ENCODE results near the gene TCP11.
"Not testable (repeated sequence)": the region's sequence is repeated elsewhere in the genome, so short reads cannot be mapped to it uniquely, and the experiment has no call there.

Gene TCP11

DNA sequence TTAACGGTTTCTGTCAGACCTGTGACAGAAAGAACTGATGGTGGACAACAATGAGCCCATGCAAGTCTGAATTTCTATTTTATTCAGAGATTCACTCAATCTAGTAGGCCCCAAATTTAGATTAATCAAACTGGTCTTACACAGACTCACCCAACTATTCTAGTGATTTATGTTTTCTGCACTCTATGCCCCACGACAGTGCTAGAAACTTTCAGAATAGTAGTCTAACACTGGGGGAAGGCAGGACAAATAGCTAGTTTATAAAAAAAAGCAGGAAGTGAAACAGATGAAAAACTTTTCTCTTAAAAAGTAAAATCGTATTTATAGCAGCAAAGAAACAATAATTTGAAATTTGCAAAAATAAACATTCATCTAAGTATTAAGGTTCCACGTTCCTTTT lies 5.0 kb downstream of the TCP11 start:
- Histone ChIP-seq H3K36me3 (ENCODE audit: insufficient read depth, low read length) (no peaks in the 10 kb centered on the region), H3K4me3 (no peak overlapping the region), H3K9ac (ENCODE audit: insufficient read length) (no peak overlapping the region), H3K27ac (no peak overlapping the region), H3K9me3 (ENCODE audit: low read depth, low read length) (no peaks in the 10 kb centered on the region)
- DNase-seq (ENCODE audit: low read depth, low spot score) = no peak
- no peak for TF ChIP-seq FOXP2 (optimal IDR thresholded peaks at IDR 0.05; ENCODE audit: control extremely low read depth, extremely low read length, insufficient read depth)
- no peak for TF ChIP-seq POLR2AphosphoS5 (IDR thresholded peaks at IDR 0.05; ENCODE audit: borderline replicate concordance, low read depth, low read length)
- TF ChIP-seq EZH2 (IDR thresholded peaks at IDR 0.05) = no peak

DNA sequence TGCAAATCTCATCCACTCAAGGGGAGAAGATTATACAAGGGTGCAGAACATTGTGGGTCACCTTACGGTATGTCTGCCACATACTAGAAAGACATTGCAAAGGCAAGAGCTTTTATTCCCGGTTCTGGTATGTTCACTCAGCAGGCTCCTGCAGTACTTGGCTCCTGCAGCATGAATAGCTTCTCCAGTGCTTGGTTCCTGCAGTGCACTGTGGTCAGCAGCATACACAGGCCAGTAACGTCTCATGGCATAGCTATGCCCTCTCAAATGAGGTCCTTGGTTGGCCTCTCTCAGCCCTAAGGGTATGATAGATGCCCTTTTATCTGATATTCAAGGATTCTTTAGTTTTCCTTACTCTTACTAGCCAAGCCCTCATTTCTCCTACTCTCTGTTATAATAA lies 12.6 kb downstream of the TCP11 start:
- TF ChIP-seq FOXP2 (optimal IDR thresholded peaks at IDR 0.05; ENCODE audit: control extremely low read depth, extremely low read length, insufficient read depth) (no peak), EZH2 (IDR thresholded peaks at IDR 0.05) (no peak), POLR2AphosphoS5 (IDR thresholded peaks at IDR 0.05; ENCODE audit: borderline replicate concordance, low read depth, low read length) (no peak)
- no peak for DNase-seq (ENCODE audit: low read depth, low spot score)
- no peak overlapping the region for H3K27ac ChIP-seq

DNA sequence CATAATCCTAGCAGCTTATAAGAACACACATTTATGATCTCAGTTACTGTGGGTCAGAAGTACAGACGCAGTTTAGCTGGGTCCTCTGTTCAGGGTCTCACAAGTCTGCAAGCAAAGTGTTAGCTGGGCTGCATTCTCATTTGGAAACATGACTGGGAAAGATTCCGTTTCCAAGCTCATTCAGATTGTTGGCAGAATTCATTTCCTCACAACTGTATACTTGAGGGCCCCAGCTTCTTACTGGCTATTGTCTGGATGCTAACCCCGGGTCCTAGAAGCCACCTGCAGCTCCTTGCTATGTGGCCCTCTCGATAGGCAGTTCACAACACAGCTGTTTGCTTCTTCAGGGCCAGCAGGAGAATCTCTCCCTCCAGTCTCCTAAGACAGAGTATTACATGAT lies 13.1 kb downstream of the TCP11 start:
- TF ChIP-seq POLR2AphosphoS5 (IDR thresholded peaks at IDR 0.05; ENCODE audit: borderline replicate concordance, low read depth, low read length) (no peak), EZH2 (IDR thresholded peaks at IDR 0.05) (no peak), FOXP2 (optimal IDR thresholded peaks at IDR 0.05; ENCODE audit: control extremely low read depth, extremely low read length, insufficient read depth) (no peak)
- no peak overlapping the region for H3K9ac ChIP-seq (ENCODE audit: insufficient read length)
- DNase-seq (ENCODE audit: low read depth, low spot score) = no peak
- no peak overlapping the region for H3K4me3 ChIP-seq
- H3K27ac ChIP-seq = no peak overlapping the region
- no peaks in the 10 kb centered on the region for H3K36me3 ChIP-seq (ENCODE audit: insufficient read depth, low read length)
- H3K9me3 ChIP-seq (ENCODE audit: low read depth, low read length) = no peaks in the 10 kb centered on the region

More for the DNA sequence above, 12.6 kb downstream of the TCP11 start:
- Histone ChIP-seq H3K4me3 (no peak overlapping the region), H3K9me3 (ENCODE audit: low read depth, low read length) (no peaks in the 10 kb centered on the region), H3K9ac (ENCODE audit: insufficient read length) (no peak overlapping the region), H3K36me3 (ENCODE audit: insufficient read depth, low read length) (no peaks in the 10 kb centered on the region)

DNA sequence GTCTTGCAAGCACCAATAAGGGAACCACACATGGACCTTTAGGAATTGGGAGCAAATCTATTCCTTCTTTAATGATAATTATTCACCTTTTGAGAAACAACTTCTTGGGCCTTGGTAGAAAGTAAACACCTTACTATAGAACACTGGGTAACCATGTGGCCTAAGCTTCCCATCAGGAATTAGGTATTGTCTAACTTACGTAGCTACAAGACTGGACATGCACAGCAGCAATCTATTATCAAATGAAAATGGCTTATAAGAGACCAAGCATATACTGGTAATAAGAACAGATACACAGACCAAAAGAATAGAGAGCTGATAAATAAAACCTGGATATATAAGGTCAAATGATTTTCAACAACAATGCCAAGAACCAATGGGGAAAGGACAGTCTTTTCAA lies 16.8 kb downstream of the TCP11 start:
- Histone ChIP-seq H3K27ac (no peak overlapping the region), H3K9ac (ENCODE audit: insufficient read length) (no peak overlapping the region), H3K4me3 (no peak overlapping the region), H3K36me3 (ENCODE audit: insufficient read depth, low read length) (no peaks in the 10 kb centered on the region), H3K9me3 (ENCODE audit: low read depth, low read length) (no peaks in the 10 kb centered on the region)
- DNase-seq (ENCODE audit: low read depth, low spot score) = no peak
- no peak for TF ChIP-seq FOXP2 (optimal IDR thresholded peaks at IDR 0.05; ENCODE audit: control extremely low read depth, extremely low read length, insufficient read depth)
- no peak for TF ChIP-seq EZH2 (IDR thresholded peaks at IDR 0.05)
- no peak for TF ChIP-seq POLR2AphosphoS5 (IDR thresholded peaks at IDR 0.05; ENCODE audit: borderline replicate concordance, low read depth, low read length)

DNA sequence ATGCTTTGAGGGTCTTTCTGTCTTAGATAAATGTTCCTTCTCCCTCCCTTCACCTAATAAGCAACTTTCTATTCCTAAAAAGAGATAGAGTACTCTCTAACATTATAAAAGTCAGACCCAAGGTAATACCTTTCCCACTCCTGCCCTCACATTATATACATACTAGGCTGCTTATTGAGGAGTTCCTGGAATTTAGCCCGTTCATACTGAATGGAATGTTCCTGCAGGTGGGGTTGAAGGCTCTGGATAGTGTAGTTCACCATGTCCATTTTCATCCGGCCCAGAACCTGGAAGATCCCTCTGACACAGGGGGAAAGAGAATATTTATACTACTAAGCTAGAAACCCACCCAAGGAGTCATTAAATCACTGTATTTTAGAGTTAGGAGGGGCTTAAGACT lies 20.4 kb downstream of the TCP11 start:
- H3K9me3 ChIP-seq (ENCODE audit: low read depth, low read length) = no peaks in the 10 kb centered on the region
- no peak overlapping the region for H3K4me3 ChIP-seq
- no peaks in the 10 kb centered on the region for H3K36me3 ChIP-seq (ENCODE audit: insufficient read depth, low read length)
- TF ChIP-seq POLR2AphosphoS5 (IDR thresholded peaks at IDR 0.05; ENCODE audit: borderline replicate concordance, low read depth, low read length) (no peak), EZH2 (IDR thresholded peaks at IDR 0.05) (no peak), FOXP2 (optimal IDR thresholded peaks at IDR 0.05; ENCODE audit: control extremely low read depth, extremely low read length, insufficient read depth) (no peak)
- no peak for DNase-seq (ENCODE audit: low read depth, low spot score)
- H3K27ac ChIP-seq = no peak overlapping the region
- no peak overlapping the region for H3K9ac ChIP-seq (ENCODE audit: insufficient read length)

DNA sequence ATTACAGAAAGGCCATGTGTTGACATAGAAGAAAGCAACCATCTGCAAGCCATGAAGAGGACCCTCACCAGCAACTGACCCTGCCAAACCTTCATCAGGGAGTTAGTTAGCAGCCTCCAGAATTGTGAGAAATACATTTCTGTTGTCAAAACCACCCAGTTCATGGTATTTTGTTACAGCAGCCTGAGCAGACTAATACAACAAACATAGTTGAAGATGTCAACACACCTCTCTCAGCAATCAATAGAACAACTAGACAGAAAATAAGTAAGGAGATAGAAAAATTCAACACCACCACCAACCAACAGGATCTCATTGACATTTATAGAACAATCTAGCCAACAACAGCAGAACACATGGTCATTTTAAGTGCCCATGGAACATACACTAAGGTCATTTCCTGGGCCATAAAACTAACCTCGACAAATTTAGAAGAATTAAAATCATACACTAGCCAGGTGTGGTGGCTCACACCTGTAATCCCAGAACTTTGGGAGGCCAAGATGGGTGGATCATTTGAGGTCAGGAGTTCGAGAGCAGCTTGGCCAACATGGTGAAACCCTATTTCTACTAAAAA lies 32.7 kb downstream of the TCP11 start:
- H3K27ac ChIP-seq = no peak overlapping the region
- no peak overlapping the region for H3K4me3 ChIP-seq
- TF ChIP-seq POLR2AphosphoS5 (IDR thresholded peaks at IDR 0.05; ENCODE audit: borderline replicate concordance, low read depth, low read length) (no peak), FOXP2 (optimal IDR thresholded peaks at IDR 0.05; ENCODE audit: control extremely low read depth, extremely low read length, insufficient read depth) (no peak), EZH2 (IDR thresholded peaks at IDR 0.05) (no peak)
- no peak for DNase-seq (ENCODE audit: low read depth, low spot score)
- no peaks in the 10 kb centered on the region for H3K36me3 ChIP-seq (ENCODE audit: insufficient read depth, low read length)
- H3K9ac ChIP-seq (ENCODE audit: insufficient read length) = no peak overlapping the region
- H3K9me3 ChIP-seq (ENCODE audit: low read depth, low read length) = no peaks in the 10 kb centered on the region

DNA sequence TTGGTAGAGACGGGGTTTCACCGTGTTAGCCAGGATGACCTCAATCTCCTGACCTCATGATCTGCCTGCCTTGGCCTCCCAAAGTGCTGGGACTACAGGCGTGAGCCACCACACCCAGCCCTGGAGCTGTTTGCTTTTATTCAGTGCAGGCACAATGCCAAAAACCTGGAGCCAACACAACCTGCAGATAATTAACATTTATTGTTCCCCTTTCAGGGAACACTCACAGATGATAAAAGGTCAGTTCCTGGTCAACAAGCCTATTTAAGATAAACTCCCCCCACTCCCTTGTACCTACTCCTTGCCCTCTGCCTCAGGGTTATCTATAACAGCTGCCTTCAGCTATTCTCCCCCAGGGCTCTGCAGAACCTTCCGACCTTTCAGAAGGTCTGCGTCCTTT lies 33.4 kb downstream of the TCP11 start:
- not testable (repeated sequence) for DNase-seq (ENCODE audit: low read depth, low spot score); H3K9ac ChIP-seq (ENCODE audit: insufficient read length); H3K9me3 ChIP-seq (ENCODE audit: low read depth, low read length); H3K27ac ChIP-seq; H3K4me3 ChIP-seq; H3K36me3 ChIP-seq (ENCODE audit: insufficient read depth, low read length)

DNA sequence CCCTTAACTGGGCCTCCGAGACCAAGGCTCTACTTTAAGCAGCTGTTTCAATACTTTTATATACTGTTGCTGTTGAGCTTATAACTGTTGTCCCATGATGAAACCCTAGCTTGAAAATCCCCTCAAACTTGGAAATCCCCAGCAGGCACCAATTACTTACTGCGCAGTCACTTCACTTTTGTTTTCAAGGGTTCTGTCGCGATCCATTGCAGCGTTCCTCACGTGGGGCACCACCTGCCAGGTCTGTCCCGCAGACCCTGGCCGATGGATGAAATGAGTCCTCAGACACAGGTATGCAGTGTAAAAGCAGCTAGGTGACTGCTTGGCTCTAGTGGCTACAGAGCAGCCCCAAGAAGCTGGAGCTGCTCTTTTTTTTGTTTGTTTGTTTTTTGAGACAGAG lies 33.9 kb downstream of the TCP11 start:
- DNase-seq (ENCODE audit: low read depth, low spot score); H3K27ac ChIP-seq; H3K9ac ChIP-seq (ENCODE audit: insufficient read length): not testable (repeated sequence)

DNA sequence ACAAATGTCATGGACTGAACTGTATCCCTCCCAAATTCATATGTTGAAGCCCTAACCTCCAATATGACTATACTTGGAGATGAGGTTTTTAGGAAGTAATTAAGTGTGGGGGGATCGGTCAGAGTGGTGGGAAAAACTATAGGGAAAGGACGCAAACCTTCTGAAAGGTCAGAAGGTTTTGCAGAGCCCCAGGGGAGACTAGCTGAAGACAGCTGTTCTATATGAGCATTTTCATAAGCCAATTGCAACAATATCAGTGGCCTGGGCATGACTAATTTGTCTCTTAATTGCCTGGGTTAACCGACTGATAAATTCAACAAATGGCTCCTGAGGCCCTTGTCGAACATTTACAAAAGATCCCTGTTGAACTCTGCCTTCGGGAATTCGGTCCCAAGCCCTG lies 35.1 kb downstream of the TCP11 start:
- not testable (repeated sequence) for DNase-seq (ENCODE audit: low read depth, low spot score); H3K4me3 ChIP-seq; H3K9ac ChIP-seq (ENCODE audit: insufficient read length); H3K27ac ChIP-seq; H3K9me3 ChIP-seq (ENCODE audit: low read depth, low read length); H3K36me3 ChIP-seq (ENCODE audit: insufficient read depth, low read length)

More for the DNA sequence above, 33.9 kb downstream of the TCP11 start:
- H3K9me3 ChIP-seq (ENCODE audit: low read depth, low read length); H3K4me3 ChIP-seq; H3K36me3 ChIP-seq (ENCODE audit: insufficient read depth, low read length): not testable (repeated sequence)
